Measurements from ENCODE around the gene C8G.

GRCh38 chr9:136949239-136949816 lies 4.3 kb downstream of the C8G start:
- TF ChIP-seq POLR2A (IDR thresholded peaks at IDR 0.05; ENCODE audit: low read depth, low read length) (no peak), POLR2AphosphoS5 (IDR thresholded peaks at IDR 0.05; ENCODE audit: low read depth, low read length) (no peak)
